HUES48 (cell line): ENCODE measurements around the gene PDPR.
"Not testable (repeated sequence)": the region's sequence is repeated elsewhere in the genome, so short reads cannot be mapped to it uniquely, and the experiment has no call there.

Source experiments
- H3K27ac ChIP-seq: one replicate; pipeline ENCODE4 v1.7.0; 2013; ENCODE audit warnings: low read depth, low read length, inconsistent platforms
- H3K27me3 ChIP-seq: 2 replicates; pipeline ENCODE4 v1.6.1; 2013; ENCODE audit warnings: mild to moderate bottlenecking, low read length; ENCODE audit not compliant: control insufficient read depth, insufficient read depth
- H3K36me3 ChIP-seq: 2 replicates; pipeline ENCODE4 v1.6.1; 2013; ENCODE audit warnings: low read length; ENCODE audit not compliant: control insufficient read depth, insufficient read depth
- H3K4me1 ChIP-seq: 2 replicates; pipeline ENCODE4 v1.6.1; 2013; ENCODE audit warnings: mild to moderate bottlenecking, low read length; ENCODE audit not compliant: control insufficient read depth, insufficient read depth
- H3K4me3 ChIP-seq: 2 replicates; pipeline ENCODE4 v1.5.1; 2013; ENCODE audit warnings: mild to moderate bottlenecking, low read depth, low read length
- H3K9ac ChIP-seq: 2 replicates; pipeline ENCODE4 v1.6.1; 2013; ENCODE audit warnings: mild to moderate bottlenecking, low read depth, low read length, moderate library complexity
- H3K9me3 ChIP-seq: 2 replicates; pipeline ENCODE4 v1.6.1; 2013; ENCODE audit warnings: low read length; ENCODE audit not compliant: control insufficient read depth, insufficient read depth

Gene PDPR

DNA sequence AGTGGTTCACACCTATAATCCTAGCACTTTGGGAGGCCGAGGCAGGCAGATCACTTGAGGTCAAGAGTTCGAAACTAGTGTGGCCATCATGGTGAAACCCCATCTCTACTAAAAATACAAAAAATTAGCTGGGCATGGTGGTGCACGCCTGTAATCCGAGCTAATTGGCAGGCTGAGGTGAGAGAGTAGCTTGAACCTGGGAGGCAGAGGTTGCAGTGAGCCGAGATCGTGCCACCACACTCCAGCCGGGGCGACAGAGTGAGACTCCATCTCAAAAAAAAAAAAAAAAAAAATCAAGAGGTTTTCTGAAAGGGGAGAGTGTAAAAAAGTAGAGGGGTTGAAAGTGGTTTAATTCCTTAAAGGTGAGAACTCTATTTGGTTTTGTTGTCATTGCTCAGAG lies 21.7 kb downstream of the PDPR start:
- H3K27me3 ChIP-seq, H3K9ac ChIP-seq, H3K9me3 ChIP-seq, H3K4me1 ChIP-seq, H3K4me3 ChIP-seq, H3K27ac ChIP-seq: not testable (repeated sequence)
- H3K36me3 ChIP-seq, result peaks cover 87% of the 10 kb centered on the region

DNA sequence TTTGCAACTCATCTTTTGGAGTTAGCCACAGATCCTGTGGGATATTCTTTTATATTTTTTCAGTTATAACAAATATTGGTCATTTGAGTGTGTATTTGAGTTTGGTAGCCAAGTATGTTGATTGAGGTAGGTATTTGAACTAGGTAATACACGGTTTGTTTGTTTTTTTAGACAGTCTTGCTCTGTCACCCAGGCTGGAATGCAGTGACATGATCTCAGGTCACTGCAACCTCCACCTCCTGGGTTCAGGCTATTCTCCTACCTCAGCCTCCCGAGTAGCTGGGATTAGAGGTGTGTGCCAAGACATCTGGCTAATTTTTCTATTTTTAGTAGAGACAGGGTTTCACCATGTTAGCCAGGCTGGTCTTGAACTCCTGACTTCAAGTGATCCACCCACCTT lies 22.5 kb downstream of the PDPR start:
- H3K4me3 ChIP-seq, H3K4me1 ChIP-seq, H3K27me3 ChIP-seq, H3K9ac ChIP-seq, H3K9me3 ChIP-seq, H3K27ac ChIP-seq: not testable (repeated sequence)
- peaks cover 89% of the 10 kb centered on the region for H3K36me3 ChIP-seq

DNA sequence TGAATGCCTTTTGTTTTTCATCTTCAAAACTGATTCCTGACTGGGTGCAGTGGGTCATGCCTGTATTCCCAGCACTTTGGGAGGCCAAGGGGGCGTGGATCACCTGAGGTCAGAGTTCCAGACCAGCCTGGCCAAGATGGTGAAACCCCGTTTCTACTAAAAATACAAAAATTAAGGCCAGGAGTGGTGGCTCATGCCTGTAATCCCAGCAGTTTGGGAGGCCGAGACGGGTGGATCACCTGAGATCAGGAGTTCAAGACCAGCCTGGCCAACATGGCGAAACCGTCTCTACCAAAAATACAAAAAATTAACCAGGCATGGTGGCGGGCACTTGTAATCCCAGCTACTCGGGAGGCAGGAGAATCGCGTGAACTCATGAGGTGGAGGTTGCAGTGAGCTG lies 28.6 kb downstream of the PDPR start:
- not testable (repeated sequence) for H3K4me1 ChIP-seq
- peaks cover 76% of the 10 kb centered on the region for H3K36me3 ChIP-seq

DNA sequence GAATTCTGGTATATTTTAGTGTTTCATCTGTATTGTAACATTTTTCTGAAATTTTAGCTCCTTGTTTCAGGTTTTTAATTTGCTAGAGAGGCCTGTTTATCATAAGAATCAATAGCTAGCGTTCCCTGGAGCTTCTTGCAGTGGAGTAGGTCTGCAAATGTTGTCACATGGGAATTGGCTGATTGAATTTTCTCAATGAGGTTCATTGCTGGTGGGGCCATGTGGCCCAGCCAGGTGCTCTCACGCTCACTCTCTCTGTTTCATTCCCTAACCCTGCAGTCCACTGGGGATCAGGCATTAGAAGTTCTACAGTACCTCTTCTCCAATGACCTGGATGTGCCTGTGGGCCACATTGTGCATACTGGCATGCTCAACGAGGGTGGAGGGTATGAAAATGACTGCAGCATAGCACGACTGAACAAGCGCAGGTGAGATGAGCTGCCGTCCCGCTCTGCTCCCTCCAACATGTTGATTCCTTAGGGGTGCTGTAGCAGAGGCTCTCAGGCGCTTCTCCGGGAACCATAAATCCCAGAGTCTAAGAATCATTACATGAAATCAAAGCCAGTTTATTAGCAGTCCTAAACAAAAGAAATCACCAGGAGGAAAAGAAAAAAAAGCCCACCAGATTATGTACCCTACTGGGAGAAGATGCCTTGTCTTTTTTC lies 29.2 kb downstream of the PDPR start:
- H3K36me3 ChIP-seq, result peaks cover 79% of the 10 kb centered on the region
- not testable (repeated sequence) for H3K4me3 ChIP-seq, H3K9ac ChIP-seq, H3K27me3 ChIP-seq, H3K9me3 ChIP-seq, H3K4me1 ChIP-seq, H3K27ac ChIP-seq

More for the DNA sequence above, 28.6 kb downstream of the PDPR start:
- not testable (repeated sequence) for H3K9me3 ChIP-seq, H3K27me3 ChIP-seq, H3K4me3 ChIP-seq, H3K27ac ChIP-seq, H3K9ac ChIP-seq

DNA sequence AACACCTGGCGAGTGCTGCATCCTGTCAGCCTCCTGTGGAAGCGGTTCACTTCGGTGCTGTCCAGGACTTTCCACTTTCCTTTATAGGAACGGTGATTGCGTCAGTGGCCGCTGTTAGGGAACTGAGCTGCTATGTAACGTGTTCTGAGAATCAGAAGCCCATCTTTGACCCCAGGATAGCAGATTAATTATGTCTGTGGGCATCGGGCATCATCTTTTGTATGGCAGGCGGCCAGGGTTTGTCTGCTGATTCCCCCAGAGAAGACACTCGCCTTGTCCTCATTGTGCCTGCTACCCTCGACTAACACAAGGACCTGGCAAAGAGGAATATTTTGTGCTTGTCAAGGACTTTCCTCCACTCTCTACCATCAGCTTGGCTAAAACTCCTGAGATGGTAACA lies 33.7 kb downstream of the PDPR start:
- H3K4me3 ChIP-seq, H3K9ac ChIP-seq, H3K27me3 ChIP-seq, H3K27ac ChIP-seq, H3K4me1 ChIP-seq, H3K9me3 ChIP-seq: not testable (repeated sequence)
- peaks cover 80% of the 10 kb centered on the region for H3K36me3 ChIP-seq

DNA sequence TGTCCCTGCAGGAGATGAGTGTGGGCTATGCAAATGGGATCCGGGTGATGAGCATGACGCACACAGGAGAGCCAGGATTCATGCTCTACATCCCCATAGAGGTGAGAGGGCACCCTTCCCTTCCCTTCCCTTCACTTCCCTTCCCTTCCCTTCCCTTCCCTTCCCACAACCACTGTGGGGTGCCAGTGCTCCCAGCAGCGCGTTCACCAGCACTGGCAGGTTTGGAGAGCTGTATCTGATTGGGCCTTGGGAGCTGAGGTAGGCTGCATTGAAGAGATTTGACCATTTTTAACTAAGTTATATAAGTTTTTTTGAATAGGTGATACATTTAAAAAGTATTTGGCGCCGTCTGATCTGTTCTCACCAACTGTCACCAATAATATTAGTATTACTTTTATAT lies 34.3 kb downstream of the PDPR start:
- not testable (repeated sequence) for H3K9ac ChIP-seq, H3K4me1 ChIP-seq, H3K27ac ChIP-seq, H3K27me3 ChIP-seq, H3K4me3 ChIP-seq, H3K9me3 ChIP-seq
- H3K36me3 ChIP-seq, result peaks cover 81% of the 10 kb centered on the region

DNA sequence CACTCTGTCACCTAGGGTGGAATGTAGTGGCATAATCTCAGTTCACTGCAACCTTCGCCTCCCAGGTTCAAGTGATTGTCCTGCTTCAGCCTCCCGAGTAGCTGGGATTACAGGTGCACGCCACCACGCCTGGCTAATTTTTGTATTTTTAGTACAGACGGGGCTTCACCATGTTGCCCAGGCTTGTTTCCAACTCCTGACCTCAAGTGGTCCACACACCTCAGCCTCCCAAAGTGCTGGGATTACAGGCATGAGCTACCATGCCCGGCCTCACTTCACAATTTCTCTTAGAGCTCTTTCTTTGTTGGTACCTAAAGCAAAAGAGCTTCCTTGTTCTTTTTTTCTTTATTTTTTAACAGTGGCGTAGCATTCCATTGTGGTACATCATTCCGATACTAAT lies 35.2 kb downstream of the PDPR start:
- H3K9me3 ChIP-seq, H3K9ac ChIP-seq, H3K4me3 ChIP-seq, H3K27me3 ChIP-seq, H3K27ac ChIP-seq, H3K4me1 ChIP-seq: not testable (repeated sequence)
- peaks cover 82% of the 10 kb centered on the region for H3K36me3 ChIP-seq

DNA sequence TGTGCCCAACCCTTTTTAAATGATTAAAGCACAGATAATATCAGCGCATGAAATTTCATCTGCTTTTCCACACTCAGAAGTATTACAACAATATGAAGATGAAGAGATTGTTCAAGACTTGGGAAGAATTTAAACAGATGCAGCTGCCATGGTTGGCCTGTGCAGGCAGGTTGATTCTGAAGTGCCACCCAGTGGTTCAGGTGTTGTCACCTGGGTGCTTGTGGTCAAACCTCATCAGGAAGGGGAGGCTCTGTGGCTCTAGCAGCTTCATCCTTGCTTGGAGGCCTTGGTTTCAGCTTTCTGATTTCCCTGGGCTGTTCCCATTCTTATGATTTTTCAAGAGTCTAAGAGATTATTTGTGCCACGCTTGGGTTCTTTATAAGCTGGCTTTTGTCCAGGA lies 37.3 kb downstream of the PDPR start:
- peaks cover 87% of the 10 kb centered on the region for H3K36me3 ChIP-seq

DNA sequence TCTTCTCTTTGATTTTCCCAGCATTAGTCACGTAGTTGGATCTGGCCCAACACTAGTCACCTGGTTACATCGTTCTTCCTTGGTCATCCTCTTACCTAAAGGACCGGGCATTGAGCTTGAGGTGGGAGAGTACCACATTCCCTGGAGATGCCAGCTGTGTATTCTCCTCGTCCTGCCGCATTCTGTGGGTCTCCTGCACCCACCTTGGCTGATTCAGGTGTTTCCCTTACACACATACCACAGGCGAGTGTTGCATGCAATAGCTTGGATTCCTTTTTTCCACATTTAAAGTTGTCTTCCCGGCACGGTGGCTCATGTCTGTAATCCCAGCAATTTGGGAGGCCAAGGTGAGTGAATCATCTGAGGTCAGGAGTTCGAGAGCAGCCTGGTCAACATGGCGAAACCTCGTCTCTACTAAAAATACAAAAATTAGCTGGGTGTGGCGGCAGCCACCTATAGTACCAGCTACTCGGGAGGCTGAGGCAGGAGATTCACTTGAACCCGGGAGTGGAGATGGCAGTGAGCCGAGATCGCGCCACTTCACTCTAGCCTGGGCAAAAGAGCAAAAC lies 37.9 kb downstream of the PDPR start:
- Histone ChIP-seq H3K9ac (no peak overlapping the region), H3K27me3 (no peaks in the 10 kb centered on the region), H3K27ac (no peak overlapping the region), H3K4me1 (no peaks in the 10 kb centered on the region), H3K4me3 (no peak overlapping the region), H3K36me3 (peaks cover 94% of the 10 kb centered on the region), H3K9me3 (no peaks in the 10 kb centered on the region)

More for the DNA sequence above, 37.3 kb downstream of the PDPR start:
- Histone ChIP-seq H3K9me3 (no peaks in the 10 kb centered on the region), H3K4me3 (no peak overlapping the region), H3K27me3 (no peaks in the 10 kb centered on the region), H3K4me1 (no peaks in the 10 kb centered on the region), H3K9ac (no peak overlapping the region), H3K27ac (no peak overlapping the region)

DNA sequence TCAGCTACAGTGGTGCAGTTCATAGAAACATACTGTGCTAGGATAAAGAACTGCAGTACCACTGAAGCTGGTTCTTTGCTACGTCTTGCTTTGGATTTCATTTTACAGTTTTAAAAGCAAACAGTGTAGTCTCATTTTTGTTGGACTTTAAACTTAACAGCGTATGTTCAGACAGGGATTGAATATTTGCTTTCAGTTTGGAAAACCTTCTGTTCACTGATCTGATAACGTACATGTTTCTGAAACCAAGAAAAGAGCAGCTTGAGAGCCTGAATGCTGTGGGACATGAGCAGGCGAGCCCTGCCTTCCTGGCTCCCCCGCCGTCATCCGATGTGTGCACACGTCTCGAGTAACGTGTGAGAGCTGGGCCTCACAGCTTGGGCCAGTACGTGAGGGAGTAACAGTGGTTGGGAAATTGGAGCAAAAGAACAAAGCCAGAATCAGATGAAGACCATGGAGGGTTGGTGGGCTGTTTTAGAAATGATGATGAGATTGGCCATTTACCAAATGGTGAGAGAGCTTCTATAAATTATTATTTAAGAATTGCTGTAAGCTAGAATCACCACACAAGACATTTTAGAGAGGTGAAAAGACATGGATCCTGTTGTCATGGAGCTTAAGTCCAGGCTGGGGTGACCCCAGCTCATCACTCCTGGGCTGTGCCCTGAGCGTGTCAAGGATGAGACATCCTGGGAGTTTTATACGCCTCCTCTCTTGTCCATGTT lies 38.6 kb downstream of the PDPR start:
- Histone ChIP-seq H3K36me3 (peaks cover 97% of the 10 kb centered on the region), H3K27me3 (no peaks in the 10 kb centered on the region), H3K9ac (no peak overlapping the region), H3K9me3 (no peaks in the 10 kb centered on the region), H3K4me3 (no peak overlapping the region), H3K27ac (no peak overlapping the region), H3K4me1 (no peaks in the 10 kb centered on the region)

DNA sequence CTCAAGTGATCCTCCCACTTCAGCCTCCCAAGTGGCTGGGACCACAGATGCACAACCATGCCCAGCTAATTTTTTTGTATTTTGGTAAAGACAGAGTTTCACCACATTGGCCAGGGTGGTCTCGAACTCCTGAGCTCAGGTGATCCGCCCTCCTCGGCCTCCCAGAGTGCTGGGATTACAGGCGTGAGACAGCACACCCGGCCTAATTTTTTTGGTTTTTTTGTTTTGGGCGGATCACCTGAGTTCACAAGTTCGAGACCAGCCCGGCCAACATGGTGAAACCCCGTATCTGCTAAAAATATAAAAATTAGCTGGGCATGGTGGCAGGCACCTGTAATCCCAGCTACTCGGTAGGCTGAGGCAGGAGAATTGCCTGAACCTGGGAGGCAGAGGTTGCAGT lies 40.6 kb downstream of the PDPR start:
- H3K27me3 ChIP-seq, H3K9me3 ChIP-seq, H3K4me3 ChIP-seq, H3K9ac ChIP-seq, H3K27ac ChIP-seq, H3K4me1 ChIP-seq: not testable (repeated sequence)
- peaks cover 98% of the 10 kb centered on the region for H3K36me3 ChIP-seq
